Trophoblast cell (in vitro differentiated cells and primary cell): ENCODE results near the gene SLIT3.

Source experiments
- DNase-seq, 2 donors: peaks; one replicate each; pipeline ENCODE4 v3.0.0-alpha.2; 2016
- H2AFZ ChIP-seq: 2 replicates; pipeline ENCODE4 v1.6.1; 2013; ENCODE audit warnings: low read length, moderate library complexity, mild to moderate bottlenecking; ENCODE audit not compliant: insufficient read depth, poor library complexity
- H2AK5ac ChIP-seq: 2 replicates; pipeline ENCODE4 v1.6.1; 2013; ENCODE audit warnings: mild to moderate bottlenecking, low read length
- H2BK120ac ChIP-seq: 2 replicates; pipeline ENCODE4 v1.6.1; 2013; ENCODE audit warnings: low read length, mild to moderate bottlenecking, moderate library complexity; ENCODE audit not compliant: insufficient read depth, poor library complexity
- H2BK12ac ChIP-seq: 2 replicates; pipeline ENCODE4 v1.6.1; 2013; ENCODE audit warnings: mild to moderate bottlenecking, low read length, moderate library complexity
- H2BK5ac ChIP-seq: 2 replicates; pipeline ENCODE4 v1.6.1; 2013; ENCODE audit warnings: low read length, low read depth, moderate library complexity, mild to moderate bottlenecking; ENCODE audit not compliant: poor library complexity
- H3K14ac ChIP-seq: 2 replicates; pipeline ENCODE4 v1.6.1; 2013; ENCODE audit warnings: mild to moderate bottlenecking, low read length
- H3K18ac ChIP-seq: 2 replicates; pipeline ENCODE4 v1.6.1; 2013; ENCODE audit warnings: mild to moderate bottlenecking, low read length
- H3K23ac ChIP-seq: 2 replicates; pipeline ENCODE4 v1.6.1; 2013; ENCODE audit warnings: low read length
- H3K27ac ChIP-seq: 2 replicates; pipeline ENCODE4 v1.5.1; 2013; ENCODE audit warnings: low read depth, mild to moderate bottlenecking, inconsistent platforms, low read length, moderate library complexity
- H3K27me3 ChIP-seq: 2 replicates; pipeline ENCODE4 v1.6.1; 2013; ENCODE audit warnings: inconsistent platforms, mild to moderate bottlenecking, low read length, moderate library complexity; ENCODE audit not compliant: insufficient read depth
- H3K36me3 ChIP-seq, 2 experiments: 1 replicate in 1 of 2; 2 replicates in 1 of 2; pipeline ENCODE4 v1.6.1; 2013; ENCODE audit warnings: low read length in 2 of 2, mild to moderate bottlenecking in 2 of 2, moderate library complexity in 1 of 2; ENCODE audit not compliant: insufficient read depth in 2 of 2, control insufficient read depth in 1 of 2
- H3K4ac ChIP-seq: 2 replicates; pipeline ENCODE4 v1.6.1; 2013; ENCODE audit warnings: low read depth, mild to moderate bottlenecking, low read length, moderate library complexity
- H3K4me1 ChIP-seq, 2 experiments: 1 replicate in 1 of 2; 2 replicates in 1 of 2; pipeline ENCODE4 v1.6.1; 2013; ENCODE audit warnings: low read length in 2 of 2, mild to moderate bottlenecking in 2 of 2, moderate library complexity in 1 of 2; ENCODE audit not compliant: insufficient read depth in 2 of 2, control insufficient read depth in 1 of 2
- H3K4me2 ChIP-seq: 2 replicates; pipeline ENCODE4 v1.6.1; 2013; ENCODE audit warnings: inconsistent platforms, mild to moderate bottlenecking, low read length, moderate library complexity
- H3K4me3 ChIP-seq: 2 replicates; pipeline ENCODE4 v1.5.1; 2013; ENCODE audit warnings: mild to moderate bottlenecking, low read depth, low read length, inconsistent platforms
- H3K79me1 ChIP-seq: one replicate; pipeline ENCODE4 v1.6.1; 2013; ENCODE audit warnings: low read length
- H3K79me2 ChIP-seq: 2 replicates; pipeline ENCODE4 v1.6.1; 2013; ENCODE audit warnings: low read length, mild to moderate bottlenecking; ENCODE audit not compliant: control insufficient read depth, insufficient read depth, poor library complexity
- H3K9ac ChIP-seq: 2 replicates; pipeline ENCODE4 v1.6.1; 2013; ENCODE audit warnings: mild to moderate bottlenecking, low read length
- H3K9me3 ChIP-seq: 2 replicates; pipeline ENCODE4 v1.6.1; 2013; ENCODE audit warnings: low read depth, mild to moderate bottlenecking, control low read depth, inconsistent platforms, low read length; ENCODE audit not compliant: insufficient read depth
- H4K12ac ChIP-seq: 2 replicates; pipeline ENCODE4 v1.6.1; 2013; ENCODE audit warnings: low read depth, mild to moderate bottlenecking, low read length, moderate library complexity
- H4K8ac ChIP-seq: 2 replicates; pipeline ENCODE4 v1.6.1; 2013; ENCODE audit warnings: low read depth, mild to moderate bottlenecking, low read length, moderate library complexity
- H4K91ac ChIP-seq: one replicate; pipeline ENCODE4 v1.6.1; 2013; ENCODE audit warnings: low read depth, mild to moderate bottlenecking, low read length, moderate library complexity
- WGBS: extraction: QIAGEN DNeasy Blood & Tissue Kit; methylation state at CpG from one replicate; pipeline ENCODE4 v1.1.7; 2013; ENCODE audit warnings: missing lambda C conversion rate; ENCODE audit not compliant: insufficient read length, insufficient coverage; ENCODE audit errors: extremely low coverage; 5-methylcytosine and 5-hydroxymethylcytosine counted together

The SLIT3 gene

GRCh38 chr5:168781941-168782571 is 518.9 kb downstream of the SLIT3 start:
- Histone ChIP-seq H3K4me3 (peak overlapping the region; percentile 31), H3K4ac (no peak overlapping the region), H3K14ac (no peak overlapping the region), H4K12ac (no peak overlapping the region), H3K4me1 (no peaks in the 10 kb centered on the region), H3K79me1 (no peaks in the 10 kb centered on the region), H2BK120ac (no peak overlapping the region), H3K9ac (no peak overlapping the region), H3K23ac (no peak overlapping the region), H4K91ac (no peak overlapping the region), H3K36me3 (peaks cover 32 to 53% of the 10 kb centered on the region in 2 experiments), H3K27me3 (no peaks in the 10 kb centered on the region), H3K4me2 (no peak overlapping the region), H2AFZ (no peak overlapping the region), H3K18ac (no peak overlapping the region), H3K79me2 (no peaks in the 10 kb centered on the region), H4K8ac (no peak overlapping the region), H2BK12ac (no peak overlapping the region), H2AK5ac (no peak overlapping the region), H3K27ac (no peak overlapping the region), H2BK5ac (no peak overlapping the region), H3K9me3 (no peaks in the 10 kb centered on the region)
- no CpG with 5 or more reads among the region's 10 CpGs for WGBS
- no peak for DNase-seq

GRCh38 chr5:168780888-168781287 is 520.1 kb downstream of the SLIT3 start:
- Histone ChIP-seq H2AK5ac (no peak overlapping the region), H3K9ac (no peak overlapping the region), H3K4me1 (no peaks in the 10 kb centered on the region), H4K91ac (no peak overlapping the region), H3K4me2 (no peak overlapping the region), H3K18ac (no peak overlapping the region), H2BK120ac (no peak overlapping the region), H3K36me3 (peaks cover 28 to 55% of the 10 kb centered on the region in 2 experiments), H3K4ac (no peak overlapping the region), H3K23ac (no peak overlapping the region), H4K12ac (no peak overlapping the region), H4K8ac (no peak overlapping the region), H3K14ac (no peak overlapping the region), H3K27ac (no peak overlapping the region), H3K4me3 (no peak overlapping the region), H3K79me1 (no peaks in the 10 kb centered on the region), H2BK12ac (no peak overlapping the region), H2AFZ (no peak overlapping the region), H3K9me3 (no peaks in the 10 kb centered on the region), H3K79me2 (no peaks in the 10 kb centered on the region), H2BK5ac (no peak overlapping the region), H3K27me3 (no peaks in the 10 kb centered on the region)
- WGBS, result no CpG with 5 or more reads among the region's 3 CpGs
- DNase-seq, result no peak

GRCh38 chr5:168779333-168779732 is 521.6 kb downstream of the SLIT3 start:
- Histone ChIP-seq H2BK120ac (no peak overlapping the region), H3K36me3 (peaks cover 23 to 48% of the 10 kb centered on the region in 2 experiments), H3K79me2 (no peaks in the 10 kb centered on the region), H3K4ac (no peak overlapping the region), H3K27me3 (no peaks in the 10 kb centered on the region), H3K4me2 (no peak overlapping the region), H2BK12ac (no peak overlapping the region), H3K27ac (no peak overlapping the region), H3K9ac (no peak overlapping the region), H2AK5ac (no peak overlapping the region), H3K14ac (no peak overlapping the region), H4K12ac (no peak overlapping the region), H3K4me3 (no peak overlapping the region), H3K23ac (no peak overlapping the region), H3K79me1 (no peaks in the 10 kb centered on the region), H3K9me3 (no peaks in the 10 kb centered on the region), H4K91ac (no peak overlapping the region), H2AFZ (no peak overlapping the region), H3K18ac (no peak overlapping the region), H4K8ac (no peak overlapping the region), H3K4me1 (no peaks in the 10 kb centered on the region), H2BK5ac (no peak overlapping the region)
- no peak for DNase-seq
- WGBS, result no CpG with 5 or more reads among the region's 3 CpGs

- H3K9me3 ChIP-seq, result no peaks in the 10 kb centered on the region
- no peaks in the 10 kb centered on the region for H3K79me1 ChIP-seq
- H3K27me3 ChIP-seq, result no peaks in the 10 kb centered on the region
- no peak overlapping the region for H3K18ac ChIP-seq
- H3K79me2 ChIP-seq, result no peaks in the 10 kb centered on the region
- H3K27ac ChIP-seq, result no peak overlapping the region
- H3K4me3 ChIP-seq, result no peak overlapping the region
- no peak overlapping the region for H4K12ac ChIP-seq
- H3K36me3 ChIP-seq, result peaks cover 26 to 50% of the 10 kb centered on the region in 2 experiments
- no peak overlapping the region for H2BK5ac ChIP-seq
- H3K14ac ChIP-seq, result no peak overlapping the region
- no peak overlapping the region for H2BK120ac ChIP-seq
- H3K4me1 ChIP-seq, result no peaks in the 10 kb centered on the region
- H4K8ac ChIP-seq, result no peak overlapping the region
- H2AFZ ChIP-seq, result peak overlapping the region; percentile 24
- H2AK5ac ChIP-seq, result no peak overlapping the region
- no CpG with 5 or more reads among the region's 10 CpGs for WGBS
- no peak overlapping the region for H3K4me2 ChIP-seq
- H4K91ac ChIP-seq, result no peak overlapping the region
- no peak overlapping the region for H3K9ac ChIP-seq
- no peak overlapping the region for H3K23ac ChIP-seq
- no peak overlapping the region for H3K4ac ChIP-seq
- no peak overlapping the region for H2BK12ac ChIP-seq
- no peak for DNase-seq
Measured at GRCh38 chr5:168778536-168778935, 522.4 kb downstream of the SLIT3 start.
